H9 (cell line): ENCODE results near the gene B3GALT5. TPM values are rescaled to one million over a fixed set of nuclear protein-coding genes. Genes with fewer than 3 reads are reported as not detected.

Experiments used
- DNase-seq: peaks from one replicate; pipeline ENCODE4 v3.0.0-alpha.2; 2017
- H2AFZ ChIP-seq: one replicate; pipeline ENCODE4 v1.6.1; 2013; ENCODE audit warnings: mild to moderate bottlenecking, low read length, control low read depth, moderate library complexity
- H2AK5ac ChIP-seq: 2 replicates; pipeline ENCODE4 v1.6.1; 2013; ENCODE audit warnings: low read length, control low read depth, mixed read lengths; ENCODE audit not compliant: insufficient read length
- H2BK120ac ChIP-seq: one replicate; pipeline ENCODE4 v1.6.1; 2013; ENCODE audit warnings: low read depth, mild to moderate bottlenecking, low read length, control low read depth, inconsistent platforms; ENCODE audit not compliant: poor library complexity, severe bottlenecking
- H2BK12ac ChIP-seq: 2 replicates; pipeline ENCODE4 v1.6.1; 2013; ENCODE audit warnings: low read length, control low read depth, mixed read lengths, low read depth; ENCODE audit not compliant: insufficient read length
- H2BK15ac ChIP-seq: 2 replicates; pipeline ENCODE4 v1.6.1; 2013; ENCODE audit warnings: low read depth, low read length, control low read depth
- H2BK20ac ChIP-seq: one replicate; pipeline ENCODE4 v1.6.1; 2013; ENCODE audit warnings: low read depth, mild to moderate bottlenecking, low read length, control low read depth, inconsistent platforms; ENCODE audit not compliant: poor library complexity, severe bottlenecking
- H2BK5ac ChIP-seq: 2 replicates; pipeline ENCODE4 v1.6.1; 2013; ENCODE audit warnings: low read length, control low read depth, mixed read lengths; ENCODE audit not compliant: insufficient read length
- H3K14ac ChIP-seq: 2 replicates; pipeline ENCODE4 v1.6.1; 2013; ENCODE audit warnings: low read length, control low read depth; ENCODE audit not compliant: insufficient read depth
- H3K18ac ChIP-seq: 2 replicates; pipeline ENCODE4 v1.6.1; 2013; ENCODE audit warnings: low read depth, mild to moderate bottlenecking, mixed read lengths, low read length, control low read depth; ENCODE audit not compliant: insufficient read length
- H3K23ac ChIP-seq: 2 replicates; pipeline ENCODE4 v1.6.1; 2013; ENCODE audit warnings: low read length, control low read depth, mixed read lengths, low read depth; ENCODE audit not compliant: insufficient read length
- H3K23me2 ChIP-seq: 2 replicates; pipeline ENCODE4 v1.6.1; 2013; ENCODE audit warnings: low read depth, mild to moderate bottlenecking, mixed read lengths, low read length, control low read depth; ENCODE audit not compliant: insufficient read length, poor library complexity, severe bottlenecking
- H3K27ac ChIP-seq: 2 replicates; pipeline ENCODE4 v1.5.1; 2013; ENCODE audit warnings: low read length, control low read depth, mixed read lengths, low read depth; ENCODE audit not compliant: insufficient read length
- H3K27me3 ChIP-seq: 2 replicates; pipeline ENCODE4 v1.6.1; 2013; ENCODE audit warnings: low read length, control low read depth, inconsistent platforms; ENCODE audit not compliant: insufficient read depth
- H3K4ac ChIP-seq: 2 replicates; pipeline ENCODE4 v1.6.1; 2013; ENCODE audit warnings: low read depth, mild to moderate bottlenecking, control low read depth, inconsistent platforms, low read length, moderate library complexity
- H3K4me1 ChIP-seq: 2 replicates; pipeline ENCODE4 v1.6.1; 2013; ENCODE audit warnings: low read length, control low read depth, inconsistent platforms; ENCODE audit not compliant: insufficient read depth
- H3K4me2 ChIP-seq: 2 replicates; pipeline ENCODE4 v1.6.1; 2013; ENCODE audit warnings: low read length, control low read depth, mixed read lengths; ENCODE audit not compliant: insufficient read length, insufficient read depth
- H3K56ac ChIP-seq: 2 replicates; pipeline ENCODE4 v1.6.1; 2013; ENCODE audit warnings: low read depth, mild to moderate bottlenecking, mixed read lengths, low read length, control low read depth; ENCODE audit not compliant: insufficient read length
- H3K79me1 ChIP-seq: 2 replicates; pipeline ENCODE4 v1.6.1; 2013; ENCODE audit warnings: low read depth, mild to moderate bottlenecking, moderate library complexity, low read length, control low read depth, inconsistent platforms; ENCODE audit not compliant: insufficient read depth, poor library complexity, severe bottlenecking
- H3K79me2 ChIP-seq: 2 replicates; pipeline ENCODE4 v1.6.1; 2013; ENCODE audit warnings: low read length, control low read depth, inconsistent platforms; ENCODE audit not compliant: insufficient read depth
- H3K9ac ChIP-seq: 2 replicates; pipeline ENCODE4 v1.6.1; 2013; ENCODE audit warnings: low read length, control low read depth, mixed read lengths; ENCODE audit not compliant: insufficient read length; ENCODE audit errors: extremely low read depth
- H3K9me3 ChIP-seq: one replicate; pipeline ENCODE4 v1.6.1; 2013; ENCODE audit warnings: low read depth, low read length, inconsistent platforms; ENCODE audit not compliant: control insufficient read depth
- H3T11ph ChIP-seq: one replicate; pipeline ENCODE4 v1.6.1; 2013; ENCODE audit warnings: mild to moderate bottlenecking, low read length, control low read depth, inconsistent platforms
- H4K20me1 ChIP-seq: one replicate; pipeline ENCODE4 v1.6.1; 2013; ENCODE audit not compliant: control insufficient read depth, insufficient read length, insufficient read depth
- H4K5ac ChIP-seq: 2 replicates; pipeline ENCODE4 v1.6.1; 2013; ENCODE audit warnings: low read depth, mild to moderate bottlenecking, mixed read lengths, low read length, control low read depth; ENCODE audit not compliant: insufficient read length
- H4K8ac ChIP-seq: replicated peaks from 2 replicates; pipeline ENCODE4 v1.6.1; 2013; ENCODE audit warnings: low read length, control low read depth, mixed read lengths, low read depth; ENCODE audit not compliant: insufficient read length
- H4K91ac ChIP-seq: 2 replicates; pipeline ENCODE4 v1.6.1; 2013; ENCODE audit warnings: low read depth, mild to moderate bottlenecking, moderate library complexity, mixed read lengths, low read length, control low read depth; ENCODE audit not compliant: insufficient read length
- H3K27ac Mint-ChIP-seq, 3 experiments: 2 replicates in 2 of 3; 3 replicates in 1 of 3; pipeline ENCODE4 v1.8.0; 2020 to 2021; ENCODE audit warnings: mixed read lengths in 3 of 3, mild to moderate bottlenecking in 1 of 3, moderate library complexity in 1 of 3
- H3K27me3 Mint-ChIP-seq: 2 replicates; pipeline ENCODE4 v1.8.0; 2021; ENCODE audit warnings: low read depth, mild to moderate bottlenecking, moderate library complexity, mixed read lengths
- H3K36me3 Mint-ChIP-seq, 3 experiments: 2 replicates in 2 of 3; 3 replicates in 1 of 3; pipeline ENCODE4 v1.8.0; 2020 to 2021; ENCODE audit warnings: low read depth in 3 of 3, mixed read lengths in 3 of 3; ENCODE audit not compliant: insufficient read depth in 1 of 3
- H3K4me1 Mint-ChIP-seq, 2 experiments: 2 replicates each; pipeline ENCODE4 v1.8.0; 2020; ENCODE audit warnings: mixed read lengths in 2 of 2
- H3K4me3 Mint-ChIP-seq, 2 experiments: 2 replicates in 1 of 2; 3 replicates in 1 of 2; pipeline ENCODE4 v1.8.0; 2020 to 2021; ENCODE audit warnings: mild to moderate bottlenecking in 2 of 2, mixed read lengths in 2 of 2, moderate library complexity in 1 of 2
- H3K9me3 Mint-ChIP-seq, 2 experiments: 2 replicates in 1 of 2; 3 replicates in 1 of 2; pipeline ENCODE4 v1.8.0; 2020; ENCODE audit warnings: mild to moderate bottlenecking in 2 of 2, mixed read lengths in 2 of 2, moderate library complexity in 1 of 2
- CTCF ChIP-seq: fragments of 200-600 bp; sonication (generic); conservative IDR thresholded peaks from 3 replicates; pipeline ENCODE4 v1.8.0; 2021; ENCODE audit warnings: antibody characterized with exemption, mild to moderate bottlenecking
- WGBS: extraction: QIAGEN DNeasy Blood & Tissue Kit; methylation state at CpG from one replicate; pipeline ENCODE4 v1.1.7; 2013; ENCODE audit warnings: missing lambda C conversion rate, low lambda C conversion rate, mixed read lengths; ENCODE audit not compliant: insufficient read length; ENCODE audit errors: extremely low coverage; 5-methylcytosine and 5-hydroxymethylcytosine counted together
- total RNA-seq: library from RNA; stranded (reverse); gene quantifications from 2 replicates; pipeline ENCODE4 v1.2.1, GENCODE V29; 2021

B3GALT5 gene
- total RNA-seq, 1 experiment from 2014 or later = 24.7 TPM

- Histone ChIP-seq H3K56ac (no peak overlapping the region), H3T11ph (no peak overlapping the region), H3K23ac (no peak overlapping the region), H3K27ac (no peak overlapping the region), H3K4ac (no peak overlapping the region), H2BK20ac (no peak overlapping the region), H3K18ac (no peak overlapping the region), H2BK12ac (no peak overlapping the region), H3K27me3 (no peaks in the 10 kb centered on the region), H2BK120ac (no peak overlapping the region), H2BK15ac (no peak overlapping the region), H3K79me1 (no peaks in the 10 kb centered on the region), H2AK5ac (no peak overlapping the region), H4K20me1 (no peaks in the 10 kb centered on the region), H3K9ac (no peak overlapping the region), H4K91ac (no peak overlapping the region), H2BK5ac (no peak overlapping the region), H3K4me2 (no peak overlapping the region), H3K4me1 (peaks cover 7% of the 10 kb centered on the region; the same call in 1 of the 2 replicates), H4K5ac (no peak overlapping the region), H2AFZ (no peak overlapping the region), H4K8ac (no peak overlapping the region), H3K9me3 (no peaks in the 10 kb centered on the region), H3K23me2 (no peaks in the 10 kb centered on the region), H3K14ac (no peak overlapping the region), H3K79me2 (no peaks in the 10 kb centered on the region)
- no peak overlapping the region for H3K27ac Mint-ChIP-seq
- H3K4me3 Mint-ChIP-seq = no peak overlapping the region
- WGBS = no CpG with 5 or more reads among the region's 3 CpGs
- no peak for TF ChIP-seq CTCF
- no peaks in the 10 kb centered on the region; a peak in 1 of 7 replicates for H3K36me3 Mint-ChIP-seq
- no peak for DNase-seq
- peaks cover 11 to 22% of the 10 kb centered on the region in 2 experiments; a peak in 3 of 4 replicates for H3K4me1 Mint-ChIP-seq
- H3K27me3 Mint-ChIP-seq = peaks cover 5% of the 10 kb centered on the region
- peaks cover 0 to 4% of the 10 kb centered on the region in 2 experiments; a peak in 2 of 5 replicates for H3K9me3 Mint-ChIP-seq
Measured at GRCh38 chr21:39564200-39564599, 48.5 kb upstream of the B3GALT5 start.
